ACC112 (cell line): ENCODE data around the gene GPA33.

Experiments
- H2AFZ ChIP-seq: fragments of 200-600 bp; sonication (generic); one replicate; pipeline ENCODE4 v1.6.0; 2017; ENCODE audit warnings: antibody characterized with exemption, low read length; ENCODE audit not compliant: unreplicated experiment
- H3K27ac ChIP-seq: fragments of 200-600 bp; sonication (generic); 2 replicates; pipeline ENCODE4 v1.5.1; 2014; ENCODE audit warnings: low read depth, mild to moderate bottlenecking, antibody characterized with exemption, low read length, moderate library complexity
- H3K27me3 ChIP-seq: fragments of 200-600 bp; sonication (generic); 2 replicates; pipeline ENCODE4 v1.6.1; 2014; ENCODE audit warnings: mild to moderate bottlenecking, antibody characterized with exemption, low read length, moderate library complexity, mixed read lengths; ENCODE audit not compliant: insufficient read depth
- H3K36me3 ChIP-seq: fragments of 200-600 bp; sonication (generic); 2 replicates; pipeline ENCODE4 v1.6.1; 2016; ENCODE audit warnings: mild to moderate bottlenecking, antibody characterized with exemption, low read length, moderate library complexity, mixed read lengths; ENCODE audit not compliant: insufficient read depth
- H3K4me1 ChIP-seq: fragments of 200-600 bp; sonication (generic); one replicate; pipeline ENCODE4 v1.6.1; 2016; ENCODE audit warnings: low read length, mixed read lengths; ENCODE audit not compliant: insufficient read depth, unreplicated experiment, control insufficient read depth
- H3K4me3 ChIP-seq: fragments of 200-600 bp; sonication (generic); 2 replicates; pipeline ENCODE4 v1.5.1; 2014; ENCODE audit warnings: mild to moderate bottlenecking, low read depth, low read length
- H3K79me2 ChIP-seq: fragments of 200-600 bp; sonication (generic); one replicate; pipeline ENCODE4 v1.6.0; 2016; ENCODE audit warnings: low read length; ENCODE audit not compliant: control insufficient read depth, unreplicated experiment, insufficient read depth

GPA33 gene

GRCh38 chr1:167076136-167076710 lies 14.0 kb downstream of the GPA33 start:
- H2AFZ ChIP-seq = no peak overlapping the region
- H3K79me2 ChIP-seq = no peaks in the 10 kb centered on the region
- H3K4me3 ChIP-seq = no peak overlapping the region
- H3K4me1 ChIP-seq = no peaks in the 10 kb centered on the region
- H3K36me3 ChIP-seq = no peaks in the 10 kb centered on the region
- H3K27me3 ChIP-seq = peaks cover 68% of the 10 kb centered on the region
- no peak overlapping the region for H3K27ac ChIP-seq

DNA sequence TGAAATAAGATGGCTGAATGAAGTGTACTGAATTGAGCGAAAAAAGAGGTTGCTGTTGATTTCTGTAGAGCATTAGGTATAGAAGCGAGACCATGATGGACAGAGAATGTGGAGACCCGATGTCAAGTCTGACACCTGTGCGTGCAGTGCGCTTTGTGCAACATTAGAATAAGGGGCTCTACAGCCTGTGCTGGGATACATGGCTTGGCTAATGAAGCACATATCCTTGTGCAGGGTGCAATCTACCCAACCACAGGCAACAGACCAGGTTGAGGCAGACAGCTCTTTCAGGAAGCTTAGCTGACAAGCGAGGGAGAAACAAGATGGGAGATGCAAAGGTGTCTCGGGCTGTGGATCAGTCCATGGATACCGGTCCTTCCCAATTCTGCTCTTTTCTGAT lies 18.9 kb downstream of the GPA33 start:
- Histone ChIP-seq H3K27me3 (peaks cover 66% of the 10 kb centered on the region), H3K27ac (no peak overlapping the region), H3K79me2 (no peaks in the 10 kb centered on the region), H2AFZ (no peak overlapping the region), H3K4me3 (no peak overlapping the region), H3K4me1 (no peaks in the 10 kb centered on the region), H3K36me3 (no peaks in the 10 kb centered on the region)

GRCh38 chr1:167068761-167069160 lies 21.4 kb downstream of the GPA33 start:
- no peaks in the 10 kb centered on the region for H3K36me3 ChIP-seq
- no peaks in the 10 kb centered on the region for H3K79me2 ChIP-seq
- H3K27ac ChIP-seq = no peak overlapping the region
- H3K27me3 ChIP-seq = peaks cover 49% of the 10 kb centered on the region
- H2AFZ ChIP-seq = no peak overlapping the region
- no peak overlapping the region for H3K4me3 ChIP-seq
- no peaks in the 10 kb centered on the region for H3K4me1 ChIP-seq

GRCh38 chr1:167067904-167068303 lies 22.3 kb downstream of the GPA33 start:
- no peak overlapping the region for H2AFZ ChIP-seq
- no peaks in the 10 kb centered on the region for H3K79me2 ChIP-seq
- no peak overlapping the region for H3K4me3 ChIP-seq
- H3K27ac ChIP-seq = no peak overlapping the region
- no peaks in the 10 kb centered on the region for H3K36me3 ChIP-seq
- H3K27me3 ChIP-seq = peaks cover 47% of the 10 kb centered on the region
- no peaks in the 10 kb centered on the region for H3K4me1 ChIP-seq

DNA sequence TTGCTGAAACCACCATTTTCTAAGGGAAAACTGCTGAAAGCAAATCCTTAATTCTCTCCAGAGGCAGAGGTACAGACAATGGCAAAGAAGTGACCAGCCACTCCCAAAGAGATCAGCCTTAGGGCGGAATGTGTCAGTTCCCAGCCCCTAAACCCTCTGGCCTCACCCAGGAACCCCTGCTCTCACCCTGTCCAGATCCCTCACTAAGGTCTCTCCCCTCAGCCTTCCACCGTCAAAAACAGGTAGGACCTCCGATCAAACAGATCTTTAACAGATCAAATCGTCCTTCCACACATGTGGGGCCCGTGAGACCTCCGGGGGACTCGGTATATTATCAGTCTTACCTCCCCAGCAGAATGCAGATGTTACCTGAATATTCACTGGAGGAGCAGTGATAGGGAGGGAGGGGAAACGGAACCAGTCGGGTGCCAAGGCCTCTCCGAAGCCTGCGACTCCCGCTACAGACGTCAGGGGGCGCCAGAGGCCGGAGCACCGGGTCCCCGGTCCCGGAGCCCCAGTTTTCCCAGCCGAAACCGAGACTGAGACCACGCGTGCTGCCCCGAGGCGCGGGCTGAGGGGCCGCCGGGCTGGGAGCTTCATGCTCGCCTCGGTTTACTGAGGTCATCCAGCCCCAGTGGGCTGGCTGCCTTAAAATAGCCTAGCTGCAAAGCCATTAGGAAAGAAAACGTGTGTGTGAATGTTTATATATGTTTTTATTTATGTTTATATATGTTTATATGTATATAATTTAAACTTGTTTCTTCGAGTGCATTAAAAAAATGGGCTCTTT lies 23.6 kb downstream of the GPA33 start:
- H3K4me3 ChIP-seq = peak overlapping the region; percentile 65
- no peaks in the 10 kb centered on the region for H3K36me3 ChIP-seq
- no peak overlapping the region for H3K27ac ChIP-seq
- H3K79me2 ChIP-seq = no peaks in the 10 kb centered on the region
- peaks cover 39% of the 10 kb centered on the region for H3K27me3 ChIP-seq
- H3K4me1 ChIP-seq = no peaks in the 10 kb centered on the region
- H2AFZ ChIP-seq = no peak overlapping the region

- Histone ChIP-seq H3K36me3 (no peaks in the 10 kb centered on the region), H3K27me3 (peaks cover 28% of the 10 kb centered on the region), H3K4me3 (no peak overlapping the region), H3K27ac (no peak overlapping the region), H2AFZ (no peak overlapping the region), H3K4me1 (no peaks in the 10 kb centered on the region), H3K79me2 (no peaks in the 10 kb centered on the region)
Observed at GRCh38 chr1:167065471-167065870, 24.7 kb downstream of the GPA33 start.

GRCh38 chr1:167064621-167065020 lies 25.6 kb downstream of the GPA33 start:
- Histone ChIP-seq H3K27ac (no peak overlapping the region), H3K4me3 (no peak overlapping the region), H3K36me3 (no peaks in the 10 kb centered on the region), H3K27me3 (peaks cover 20% of the 10 kb centered on the region), H2AFZ (no peak overlapping the region), H3K79me2 (no peaks in the 10 kb centered on the region), H3K4me1 (no peaks in the 10 kb centered on the region)

DNA sequence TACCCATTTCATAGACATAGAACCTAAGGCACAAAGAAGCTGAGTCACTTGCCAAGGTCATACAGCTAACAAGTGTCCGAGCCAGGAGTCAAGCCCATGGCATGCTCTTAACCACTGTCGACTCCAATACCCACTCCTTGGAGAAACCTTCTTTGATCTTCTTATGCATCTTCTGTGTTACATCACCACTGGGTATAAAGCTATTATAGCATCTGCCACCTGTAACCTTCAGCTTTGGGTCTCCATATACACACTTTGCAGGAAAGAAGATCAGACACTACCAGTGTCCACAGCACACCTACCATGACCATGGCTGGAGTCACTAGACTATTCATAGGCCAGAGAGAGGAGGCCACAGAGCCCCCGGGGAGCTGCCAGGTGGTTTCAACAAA lies 29.1 kb downstream of the GPA33 start:
- H3K4me3 ChIP-seq = no peak overlapping the region
- H3K4me1 ChIP-seq = peaks cover 4% of the 10 kb centered on the region

GRCh38 chr1:167060141-167061072 lies 29.8 kb downstream of the GPA33 start:
- Histone ChIP-seq H3K79me2 (no peaks in the 10 kb centered on the region), H3K27ac (no peak overlapping the region), H3K4me1 (peaks cover 4% of the 10 kb centered on the region), H3K4me3 (no peak overlapping the region), H2AFZ (no peak overlapping the region), H3K36me3 (no peaks in the 10 kb centered on the region), H3K27me3 (peaks cover 6% of the 10 kb centered on the region; the same call in 1 of the 2 replicates)

More for the DNA sequence above, 29.1 kb downstream of the GPA33 start:
- no peaks in the 10 kb centered on the region for H3K36me3 ChIP-seq
- H3K27ac ChIP-seq = no peak overlapping the region
- H2AFZ ChIP-seq = no peak overlapping the region
- 0 out of 2 replicates have a peak, but pooled peaks cover 1% of the 10 kb centered on the region for H3K27me3 ChIP-seq
- H3K79me2 ChIP-seq = no peaks in the 10 kb centered on the region

GRCh38 chr1:167059809-167060107 lies 30.4 kb downstream of the GPA33 start:
- H3K27ac ChIP-seq = no peak overlapping the region
- H3K27me3 ChIP-seq = peaks cover 6% of the 10 kb centered on the region
- no peaks in the 10 kb centered on the region for H3K79me2 ChIP-seq
- H3K4me3 ChIP-seq = no peak overlapping the region
- H3K36me3 ChIP-seq = no peaks in the 10 kb centered on the region
- H3K4me1 ChIP-seq = peaks cover 4% of the 10 kb centered on the region
- H2AFZ ChIP-seq = peak overlapping the region; percentile 100
